Globus pallidus (tissue), 1 donor: ENCODE data around the gene ZBED2.

Experiments
- DNase-seq: peaks from one replicate; pipeline ENCODE4 v3.0.0-alpha.2; 2015; ENCODE audit warnings: low spot score

ZBED2 gene

DNA sequence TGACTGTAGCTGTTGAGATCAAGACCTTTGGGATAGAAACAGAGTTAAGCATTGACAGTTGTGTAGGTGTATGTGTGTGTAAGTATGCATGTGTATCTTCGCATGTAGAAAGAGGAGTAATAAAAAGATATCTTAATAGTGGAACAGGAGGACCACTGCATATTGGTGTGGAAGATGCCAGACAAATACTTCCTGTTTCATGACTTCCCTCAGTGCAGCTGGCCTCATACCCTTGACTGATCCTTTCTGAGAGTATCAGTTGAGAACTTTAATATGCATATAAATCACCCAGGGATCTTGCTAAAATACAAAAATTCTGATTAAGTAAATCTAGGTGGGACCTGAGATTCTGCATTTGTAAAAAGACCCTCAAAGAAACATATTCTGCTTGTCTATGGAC is 8.5 kb upstream of the ZBED2 start:
- no peak for DNase-seq

DNA sequence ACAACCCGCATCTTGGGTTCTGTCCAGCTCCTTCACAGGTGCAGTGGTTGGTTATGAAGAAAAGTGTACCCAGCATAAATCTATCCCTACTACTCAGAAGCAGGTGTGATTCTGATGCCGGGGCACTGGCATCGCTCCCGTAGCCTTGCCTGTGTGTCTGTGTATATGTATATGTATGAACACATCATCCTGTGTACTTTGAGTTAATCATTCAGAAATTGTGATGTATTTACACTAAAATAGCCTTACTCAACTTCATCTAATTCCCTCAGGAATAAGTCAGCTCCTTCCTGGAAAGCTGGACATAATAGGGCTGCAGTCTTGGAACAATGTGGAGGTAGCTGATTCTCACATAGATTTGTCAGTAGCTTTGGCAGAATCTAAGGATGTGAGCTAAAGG is 6.7 kb upstream of the ZBED2 start:
- DNase-seq = no peak

DNA sequence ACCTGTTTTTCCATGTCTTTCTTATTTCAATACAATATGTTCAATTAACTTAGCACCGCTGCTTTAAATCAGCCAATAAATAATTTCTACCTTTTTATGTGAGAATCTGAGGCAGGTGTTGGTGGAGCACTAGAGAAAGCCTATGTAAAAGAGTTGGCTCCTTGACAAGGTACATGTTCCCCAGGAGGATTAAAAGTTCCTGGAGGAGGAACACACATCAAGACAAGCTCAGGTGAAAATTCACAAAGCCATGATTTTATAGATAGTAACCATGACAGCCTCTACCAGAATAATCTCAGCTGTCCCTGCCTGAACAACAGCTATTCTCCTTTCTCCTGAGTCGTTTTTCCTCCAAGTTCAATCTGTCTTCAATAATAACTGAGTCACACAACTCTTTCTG is 3.4 kb upstream of the ZBED2 start:
- DNase-seq = no peak

DNA sequence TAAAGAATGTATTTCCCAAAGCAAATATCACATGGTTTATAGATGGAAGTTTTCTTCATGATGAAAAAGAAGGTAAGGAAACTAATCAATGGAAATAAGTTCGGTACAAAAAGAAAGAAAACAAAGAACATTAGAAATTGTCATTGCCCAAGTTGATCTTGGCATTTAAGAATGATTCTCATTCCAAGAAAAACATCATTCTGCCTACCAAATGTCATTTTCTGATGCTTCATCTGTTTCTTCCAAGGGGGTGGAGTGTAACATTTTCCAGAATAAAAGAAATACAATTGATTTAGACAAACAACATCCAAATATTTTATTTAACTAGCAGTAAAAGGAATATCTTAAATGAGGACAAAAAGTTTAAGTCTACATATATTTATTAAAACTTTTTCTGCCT is 3.0 kb upstream of the ZBED2 start:
- no peak for DNase-seq

DNA sequence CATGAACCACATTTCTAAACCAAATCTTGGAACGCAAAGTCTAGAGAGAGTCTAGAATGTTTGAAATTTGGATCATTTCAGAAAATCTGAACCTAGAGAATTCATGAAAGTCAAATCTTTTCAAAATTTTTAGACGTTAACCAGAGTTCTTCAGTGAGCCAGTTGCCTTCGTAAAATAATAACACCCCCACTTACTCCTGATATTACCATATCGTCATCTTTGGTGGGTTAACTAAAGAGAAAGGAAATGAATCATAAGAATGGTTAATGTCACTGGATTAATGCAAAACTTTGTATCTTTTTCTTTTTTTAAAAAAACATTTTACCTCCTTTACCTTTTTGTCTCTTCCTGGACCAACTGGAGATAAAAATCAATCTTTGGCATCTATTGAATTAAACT is 1.2 kb upstream of the ZBED2 start:
- DNase-seq = no peak

DNA sequence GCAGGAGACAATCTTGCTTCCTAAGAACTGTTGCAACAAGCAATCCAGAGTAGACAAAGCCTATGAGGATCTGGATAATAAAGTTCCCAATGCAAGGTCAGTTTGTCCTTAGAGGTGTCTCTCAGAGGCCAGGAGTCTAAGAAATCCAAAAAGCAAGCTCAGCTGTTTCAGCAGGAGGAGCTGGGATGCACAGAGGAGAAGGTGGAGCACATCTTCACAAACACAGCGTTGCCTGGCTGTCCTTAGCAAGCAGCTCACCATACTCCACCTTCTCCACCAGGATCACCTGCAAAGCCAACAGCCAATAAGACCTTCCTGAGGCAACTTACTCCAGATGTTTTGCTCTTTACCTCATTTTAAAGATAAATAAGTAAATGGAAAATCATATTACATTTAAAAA is 365 bp downstream of the ZBED2 start:
- no peak for DNase-seq

DNA sequence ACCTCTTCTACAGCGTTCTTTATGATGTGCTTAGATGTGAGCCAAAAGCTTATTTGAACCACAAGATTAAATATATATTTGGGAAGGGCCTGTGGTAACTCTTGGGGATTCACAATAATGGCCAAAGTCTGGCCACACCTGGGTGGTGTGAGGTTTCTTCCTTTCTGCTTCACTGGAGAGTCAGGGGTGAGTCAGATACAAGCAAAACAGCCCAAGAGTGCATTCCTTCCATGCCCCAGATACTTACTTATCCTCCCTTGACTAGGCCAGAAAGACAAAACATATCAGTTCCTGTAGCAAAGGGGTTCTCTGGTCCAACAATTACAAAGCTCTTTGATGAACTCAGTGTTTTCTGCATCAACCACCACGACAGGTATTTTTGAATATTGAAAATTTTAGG is 941 bp downstream of the ZBED2 start:
- DNase-seq = no peak

DNA sequence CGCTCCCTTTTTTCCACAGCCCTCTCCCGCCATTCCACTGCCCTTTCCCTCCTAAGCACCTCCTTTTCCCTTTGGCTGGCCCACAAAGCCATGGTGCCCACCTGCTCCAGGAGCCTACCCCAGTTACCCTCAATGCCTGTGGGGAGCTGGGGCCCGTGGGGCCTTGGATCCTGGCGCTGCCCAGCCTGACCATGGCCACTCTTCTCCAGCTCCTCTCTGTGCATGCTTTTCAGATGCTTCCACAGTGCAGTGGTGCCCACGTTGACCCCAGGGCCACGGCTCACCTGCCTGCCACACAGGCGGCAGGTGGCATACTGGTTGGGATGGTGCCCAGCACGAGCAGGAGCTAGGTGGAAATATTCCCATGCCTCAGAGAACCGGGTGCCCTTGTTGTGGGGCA is 1.5 kb downstream of the ZBED2 start:
- no peak for DNase-seq

DNA sequence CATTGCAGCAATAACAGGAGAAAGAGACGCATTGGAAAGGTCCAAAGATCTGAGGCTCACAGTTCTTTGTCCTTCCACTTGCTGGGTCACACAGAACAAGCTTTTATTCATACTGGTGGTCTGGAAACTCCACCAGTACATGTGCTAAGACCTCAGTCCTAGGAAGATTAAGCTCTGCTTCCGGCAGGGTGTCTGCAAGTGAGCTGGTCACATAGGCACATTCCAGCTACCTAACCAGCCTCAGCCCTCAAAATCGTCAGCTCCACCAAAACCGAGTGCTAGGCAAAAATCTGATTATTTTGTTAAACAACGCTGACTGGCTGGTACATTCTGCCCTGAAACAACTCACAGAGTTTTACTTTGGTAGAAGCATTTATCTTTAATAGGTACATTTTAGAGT is 2.2 kb downstream of the ZBED2 start:
- DNase-seq = no peak

DNA sequence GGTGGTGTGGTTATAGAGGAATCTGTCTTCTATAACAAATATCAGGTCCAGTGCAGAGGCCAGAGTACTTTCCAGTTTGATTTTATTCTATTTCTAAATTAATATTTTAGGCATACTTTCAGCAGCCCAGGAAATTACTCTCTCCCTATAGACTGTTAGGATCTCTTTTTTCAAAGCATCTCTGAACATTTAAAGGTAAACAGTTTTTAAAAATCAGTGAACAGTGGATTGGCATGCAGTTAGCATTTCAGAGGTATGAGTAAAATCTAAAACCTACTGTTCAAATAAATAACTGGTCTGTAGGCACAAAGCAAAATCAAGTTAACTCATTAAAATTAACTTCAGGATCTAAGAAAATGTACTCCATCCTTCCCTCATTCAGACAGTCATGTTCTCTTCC is 3.0 kb downstream of the ZBED2 start:
- DNase-seq = no peak

DNA sequence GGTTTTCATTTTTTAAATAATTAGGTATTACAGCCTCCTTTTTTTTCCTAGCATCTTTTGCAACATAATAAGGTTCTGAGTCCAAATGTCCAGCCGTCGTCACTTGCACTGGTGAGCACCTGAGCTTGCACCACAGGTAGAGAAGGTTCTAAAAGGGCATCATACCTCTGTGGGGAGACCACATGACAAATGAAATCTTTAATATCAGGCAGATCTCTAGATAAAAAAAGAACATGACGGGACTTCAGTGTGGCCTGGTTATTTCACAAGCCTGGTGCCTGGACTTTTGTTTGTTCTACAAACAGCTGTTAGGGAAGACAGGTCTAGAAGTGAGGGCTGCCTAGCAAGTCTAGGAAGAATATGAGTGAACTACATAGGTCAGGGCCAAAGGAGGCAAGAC is 3.6 kb downstream of the ZBED2 start:
- DNase-seq = no peak

DNA sequence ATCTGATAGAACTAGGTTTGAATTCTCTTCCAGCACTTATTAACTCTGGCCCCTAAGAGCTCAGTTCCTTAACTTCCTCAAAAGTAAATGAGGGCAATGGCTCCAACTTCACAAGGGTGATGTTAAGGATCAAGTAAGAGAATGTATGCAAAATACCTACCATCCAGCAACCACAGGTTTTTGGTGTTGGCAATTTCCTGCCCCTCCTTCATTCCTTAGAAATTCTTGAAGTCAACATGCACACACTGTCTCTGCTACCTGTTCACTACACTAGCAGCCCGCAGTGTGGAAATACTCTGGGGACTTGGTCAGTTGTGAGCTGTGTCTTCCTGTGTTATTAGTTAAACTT is 5.0 kb downstream of the ZBED2 start:
- DNase-seq = no peak

DNA sequence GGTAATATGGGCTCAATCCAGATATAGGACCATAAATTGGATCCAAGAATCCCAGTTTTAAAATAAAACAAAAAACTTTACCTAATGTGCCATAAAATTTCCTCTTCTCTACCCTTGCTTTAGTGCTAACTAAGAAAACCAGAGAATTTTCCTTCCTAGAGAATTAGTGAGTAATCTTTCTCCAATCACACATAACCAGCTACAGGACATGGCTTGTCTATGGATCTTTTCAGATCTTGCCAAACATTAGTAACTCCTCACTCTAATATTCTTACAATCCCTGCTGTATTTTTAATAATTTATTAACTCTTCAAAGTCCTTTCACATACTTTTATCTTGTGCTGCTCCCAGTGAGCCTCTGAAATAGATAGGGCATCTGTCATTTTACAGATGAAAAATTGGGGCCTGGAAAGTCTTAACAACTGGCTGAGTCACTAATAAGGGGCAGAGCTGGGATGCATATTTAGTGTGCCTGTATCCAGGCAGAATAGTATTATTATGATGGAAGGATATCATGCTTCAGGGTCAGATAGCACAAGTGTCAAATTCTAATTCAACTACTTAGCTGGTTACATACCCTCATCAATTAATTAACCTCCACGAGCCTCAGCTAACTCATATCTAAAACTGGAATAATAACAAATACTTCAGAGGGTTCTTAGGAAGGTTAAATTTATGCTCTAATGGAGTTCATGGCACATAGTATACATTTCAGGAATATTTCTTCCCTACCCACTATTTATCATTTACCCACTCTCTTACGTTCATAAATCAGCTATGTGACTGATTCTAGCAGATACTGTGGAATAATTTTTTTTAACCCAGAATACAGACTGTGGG is 5.6 kb downstream of the ZBED2 start:
- DNase-seq = no peak

DNA sequence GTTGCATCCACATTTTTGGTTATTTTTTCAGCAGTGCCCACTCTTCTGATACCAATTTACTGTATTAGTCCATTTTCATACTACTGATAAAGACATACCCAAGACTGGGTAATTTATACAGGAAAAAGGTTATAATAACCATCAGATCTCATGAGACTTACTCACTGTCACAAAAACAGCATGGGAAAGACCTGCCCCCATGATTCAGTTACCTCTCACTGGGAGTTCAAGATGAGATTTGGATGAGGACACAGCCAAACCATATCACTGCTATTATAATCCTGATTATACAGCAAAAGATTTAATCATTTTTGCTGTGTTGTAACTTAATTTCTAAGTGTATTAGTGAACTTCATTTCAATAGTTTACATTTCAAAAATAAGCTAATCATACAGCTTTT is 6.6 kb downstream of the ZBED2 start:
- no peak for DNase-seq

DNA sequence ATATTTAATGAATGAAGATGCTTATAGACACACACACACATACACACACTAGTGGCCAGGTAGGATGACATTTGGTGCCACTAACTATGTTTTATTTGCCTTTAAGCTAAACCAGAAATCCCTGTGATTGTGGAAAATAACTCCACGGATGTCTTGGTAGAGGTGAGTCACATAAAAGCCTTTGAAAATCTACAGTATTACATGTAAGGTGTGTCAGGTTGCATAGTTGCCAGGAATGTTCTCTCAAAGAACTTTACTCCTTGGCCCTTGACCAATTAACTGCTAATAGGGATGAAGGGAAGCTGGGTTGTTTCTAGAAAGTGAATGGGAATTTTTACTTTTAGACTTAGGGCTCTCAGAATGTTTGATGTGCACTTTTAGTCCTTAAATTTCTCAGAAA is 9.9 kb downstream of the ZBED2 start:
- no peak for DNase-seq

DNA sequence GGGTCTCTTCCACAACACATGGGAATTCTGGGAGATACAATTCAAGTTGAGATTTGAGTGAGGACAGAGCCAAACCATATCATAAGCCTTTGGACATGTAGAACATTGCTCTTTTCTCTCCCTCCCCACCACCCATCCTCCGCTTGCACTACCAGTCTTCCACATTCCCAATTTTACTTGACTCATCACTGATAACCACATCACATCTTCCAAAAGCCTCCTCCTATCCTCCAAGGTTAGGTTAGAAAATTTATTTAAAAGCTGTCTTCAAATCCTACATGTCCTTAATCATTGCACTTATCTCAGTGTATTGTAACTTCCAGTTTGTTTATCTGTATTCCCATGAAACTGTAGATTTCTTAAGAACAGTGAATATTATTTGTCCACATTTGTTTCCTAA is 10.4 kb downstream of the ZBED2 start:
- no peak for DNase-seq

DNA sequence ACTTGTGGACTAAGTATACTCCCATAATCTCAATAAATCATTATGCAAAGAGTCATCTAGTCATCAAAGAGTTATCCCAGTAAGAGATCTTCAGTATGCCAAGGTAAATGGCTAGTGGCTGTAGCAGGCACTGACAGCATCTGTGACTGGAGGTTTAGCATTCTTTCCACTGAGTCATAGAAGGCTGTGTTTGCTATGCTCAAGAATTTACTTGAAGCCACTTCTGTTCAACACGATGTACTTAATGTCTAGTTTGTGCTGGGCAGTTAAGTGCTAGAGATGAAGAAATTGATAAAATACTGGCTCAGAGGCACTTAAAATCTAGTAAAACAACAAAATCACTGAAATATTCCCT is 13.0 kb downstream of the ZBED2 start:
- DNase-seq = no peak

DNA sequence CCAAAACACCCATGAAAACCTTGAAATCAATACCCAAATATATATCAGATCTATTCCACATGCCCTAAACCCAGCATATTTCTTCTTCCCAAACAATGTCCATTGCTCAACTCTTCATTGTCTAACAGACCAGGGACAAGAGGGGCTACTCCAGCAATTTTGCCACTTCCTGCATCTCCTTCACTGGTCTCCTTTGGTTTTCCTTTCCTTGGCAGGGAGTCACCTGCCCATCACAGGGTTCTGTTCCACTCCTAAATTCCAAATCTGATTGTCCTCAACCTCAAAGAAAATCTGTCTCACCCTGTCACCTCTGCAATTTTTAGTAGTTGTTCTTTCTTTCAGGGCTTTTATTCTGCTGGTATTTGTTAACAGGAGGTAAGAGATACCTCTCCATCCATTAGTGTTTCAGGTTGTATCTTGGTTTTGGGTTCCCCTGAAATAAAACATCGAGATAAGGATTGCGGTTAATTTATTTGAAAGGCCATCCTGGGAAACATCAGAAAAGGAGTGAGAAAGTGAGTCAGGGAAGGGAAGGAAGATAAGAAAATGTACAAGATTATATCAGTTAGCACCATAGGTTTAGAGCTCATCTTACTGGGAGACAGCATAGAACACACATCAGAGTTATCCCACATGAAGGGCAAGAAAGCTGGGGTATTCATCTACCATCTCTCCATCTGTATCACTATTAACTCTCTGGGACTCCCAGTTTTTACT is 13.6 kb downstream of the ZBED2 start:
- DNase-seq = no peak

DNA sequence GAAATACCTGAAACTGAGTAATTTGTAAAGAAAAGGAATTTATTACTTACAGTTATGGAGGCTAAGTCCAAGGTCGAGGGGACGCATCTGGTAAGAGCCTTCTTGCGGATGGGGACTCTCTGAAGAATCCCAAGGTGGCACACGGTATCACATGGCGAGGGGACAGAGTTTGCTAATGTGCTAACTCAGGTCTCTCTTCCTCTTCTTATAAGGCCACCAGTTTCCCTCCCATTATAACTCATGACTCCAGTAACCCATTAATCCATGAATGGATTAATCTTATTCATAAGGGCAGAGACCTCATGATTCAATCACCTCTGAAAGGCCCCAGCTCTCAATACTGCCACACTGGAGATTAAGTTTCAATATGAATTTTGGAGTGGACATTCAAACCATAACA is 15.7 kb downstream of the ZBED2 start:
- no peak for DNase-seq

DNA sequence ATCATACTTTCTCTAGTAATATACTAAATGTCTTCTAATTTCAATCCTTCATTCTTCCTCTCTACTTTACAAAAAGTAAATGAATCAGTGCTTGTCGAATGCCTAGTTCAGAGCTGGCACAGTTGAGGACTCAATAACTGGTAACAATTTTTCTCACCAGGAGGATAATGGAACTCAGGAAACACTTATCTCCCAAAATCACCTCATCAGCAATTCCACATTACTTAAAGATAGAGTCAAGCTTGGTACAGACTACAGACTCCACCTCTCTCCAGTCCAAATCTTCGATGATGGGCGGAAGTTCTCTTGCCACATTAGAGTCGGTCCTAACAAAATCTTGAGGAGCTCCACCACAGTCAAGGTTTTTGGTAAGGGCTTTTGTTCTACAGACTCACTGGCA is 16.3 kb downstream of the ZBED2 start:
- DNase-seq = no peak

DNA sequence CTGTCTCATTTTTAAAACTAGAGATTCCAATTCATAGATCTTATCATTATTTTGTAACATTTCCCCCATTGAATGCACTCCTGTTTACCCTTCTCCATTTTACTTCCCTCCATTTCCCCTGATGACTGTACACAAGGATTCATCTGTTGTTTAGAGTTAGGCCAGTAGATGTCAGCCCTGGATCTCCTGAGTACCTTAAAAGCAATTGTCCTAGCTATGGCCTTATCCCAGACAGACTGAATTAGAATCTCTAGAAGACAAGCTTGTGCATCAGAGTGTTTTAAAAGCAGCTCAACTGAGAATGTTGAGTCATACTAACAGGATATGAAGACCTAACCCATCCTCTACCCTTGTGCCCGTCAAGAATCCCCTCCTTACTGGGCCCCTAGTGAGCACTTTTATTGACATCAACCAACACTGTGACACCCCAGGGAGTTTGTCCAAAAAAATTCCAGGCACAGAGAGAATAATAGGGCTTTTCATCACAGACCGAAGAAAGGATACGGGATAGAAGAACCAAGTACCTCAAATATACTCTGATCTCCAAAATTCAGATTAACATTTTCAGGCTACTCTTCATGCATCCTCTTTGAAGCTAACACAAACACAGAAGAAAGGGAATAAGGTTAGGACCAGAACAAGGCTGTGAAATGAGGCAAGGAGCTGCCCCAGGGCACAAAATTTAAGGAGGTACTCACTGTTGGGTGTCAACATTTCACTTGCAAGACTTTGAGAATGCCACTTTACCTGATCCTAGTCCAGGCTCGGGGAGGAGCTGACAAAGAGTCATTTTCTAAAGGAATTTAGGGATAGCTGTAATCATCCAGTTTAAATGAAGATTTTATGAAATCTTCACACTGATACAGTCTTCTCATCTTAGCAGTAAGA is 17.1 kb downstream of the ZBED2 start:
- peak; percentile 3 for DNase-seq

DNA sequence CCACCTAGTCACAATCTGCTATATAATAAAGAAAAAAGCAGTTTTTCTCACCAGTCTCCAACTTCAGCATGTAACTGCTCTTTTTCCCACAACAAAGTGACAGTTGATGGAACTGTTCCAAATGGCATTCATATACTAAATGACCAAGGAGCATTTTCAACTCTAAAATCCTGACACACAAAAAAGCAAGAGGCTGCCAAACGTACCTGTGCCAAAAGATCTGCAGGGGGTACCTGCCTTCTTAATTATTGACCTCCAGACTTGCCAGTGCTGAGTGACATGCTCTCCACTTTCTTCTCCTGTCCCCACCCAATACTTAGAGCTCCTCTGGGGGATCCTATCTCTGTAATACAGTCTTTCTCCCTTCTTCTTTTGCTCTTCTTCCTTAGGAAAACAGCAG is 18.0 kb downstream of the ZBED2 start:
- no peak for DNase-seq

DNA sequence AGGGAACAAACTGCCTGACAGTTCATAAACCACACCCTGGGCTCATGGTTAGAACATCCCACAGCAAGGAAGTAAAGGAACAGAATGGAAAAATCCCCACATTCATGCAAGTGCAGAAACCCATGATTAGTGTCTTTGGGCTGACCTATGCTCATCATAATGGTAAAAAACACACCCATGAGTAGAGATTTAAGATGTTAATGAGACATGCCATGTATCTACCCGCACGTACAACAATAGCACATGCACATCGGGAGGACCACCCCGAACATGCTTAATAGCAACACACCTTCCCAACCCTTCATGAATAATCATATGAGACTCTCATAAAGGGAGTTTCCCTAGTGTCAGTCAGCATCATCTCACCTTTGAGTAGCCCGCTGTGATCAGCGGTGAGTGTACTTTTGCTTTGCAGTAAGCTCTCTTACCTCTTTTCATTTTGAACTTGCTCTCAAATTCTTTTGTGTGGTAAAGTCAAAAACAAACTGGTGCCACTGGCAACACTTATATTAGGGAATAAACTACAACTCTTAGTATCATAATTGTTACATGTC is 23.2 kb downstream of the ZBED2 start:
- DNase-seq = no peak
